WERI-Rb-1 (cell line): ENCODE results near the gene KCNJ11.

ENCODE experiments used
- DNase-seq: peaks from one replicate; pipeline ENCODE4 v3.0.0-alpha.2; 2020
- H3K27ac ChIP-seq: fragments of 250-450 bp; sonication (Bioruptor Pico); 2 replicates; pipeline ENCODE4 v1.5.1; 2020; ENCODE audit warnings: mild to moderate bottlenecking, moderate library complexity
- H3K27me3 ChIP-seq: fragments of 250-450 bp; sonication (Bioruptor Pico); 2 replicates; pipeline ENCODE4 v1.5.1; 2021; ENCODE audit warnings: mild to moderate bottlenecking, low read depth, moderate library complexity; ENCODE audit not compliant: insufficient read depth, severe bottlenecking
- H3K36me3 ChIP-seq: fragments of 250-450 bp; sonication (Bioruptor Pico); 2 replicates; pipeline ENCODE4 v1.5.1; 2020; ENCODE audit warnings: mild to moderate bottlenecking, moderate library complexity
- H3K4me3 ChIP-seq: 2 replicates; pipeline ENCODE4 v1.5.1; 2011; ENCODE audit warnings: low read depth, mild to moderate bottlenecking, control low read depth, low read length
- H3K9me3 ChIP-seq: fragments of 250-450 bp; sonication (Bioruptor Pico); 2 replicates; pipeline ENCODE4 v1.5.1; 2021; ENCODE audit warnings: mild to moderate bottlenecking, moderate library complexity; ENCODE audit not compliant: severe bottlenecking
- CTCF ChIP-seq: IDR thresholded peaks from 2 replicates; pipeline ENCODE4 v1.5.1; 2011; ENCODE audit warnings: low read depth, mild to moderate bottlenecking, control low read depth, inconsistent platforms, low read length

Gene KCNJ11

GRCh38 chr11:17413414-17414316 lies 25.2 kb upstream of the KCNJ11 start:
- no peaks in the 10 kb centered on the region for H3K27me3 ChIP-seq
- no peak for DNase-seq
- H3K27ac ChIP-seq: peak overlapping the region; percentile 72
- H3K9me3 ChIP-seq: no peaks in the 10 kb centered on the region
- no peak overlapping the region for H3K4me3 ChIP-seq
- no peaks in the 10 kb centered on the region for H3K36me3 ChIP-seq
- no peak for TF ChIP-seq CTCF

- Histone ChIP-seq H3K4me3 (no peak overlapping the region), H3K27ac (peak overlapping the region; percentile 72)
- peak; percentile 61 for DNase-seq
These were observed 24.2 kb upstream of the KCNJ11 start for GRCh38 chr11:17412488-17413180.

GRCh38 chr11:17411418-17411817 lies 23.0 kb upstream of the KCNJ11 start:
- DNase-seq: no peak
- H3K27me3 ChIP-seq: no peaks in the 10 kb centered on the region
- no peak overlapping the region for H3K4me3 ChIP-seq
- no peak for TF ChIP-seq CTCF
- no peaks in the 10 kb centered on the region for H3K9me3 ChIP-seq
- H3K36me3 ChIP-seq: peaks cover 4% of the 10 kb centered on the region
- H3K27ac ChIP-seq: no peak overlapping the region

More at GRCh38 chr11:17412488-17413180, 24.2 kb upstream of the KCNJ11 start:
- no peaks in the 10 kb centered on the region for H3K9me3 ChIP-seq
- peaks cover 4% of the 10 kb centered on the region for H3K36me3 ChIP-seq
- 0 out of 2 replicates have a peak, but pooled peaks have one; percentile 42 for TF ChIP-seq CTCF
- H3K27me3 ChIP-seq: no peaks in the 10 kb centered on the region

GRCh38 chr11:17410606-17411379 lies 22.3 kb upstream of the KCNJ11 start:
- H3K27me3 ChIP-seq: no peaks in the 10 kb centered on the region
- DNase-seq: no peak
- no peak for TF ChIP-seq CTCF
- H3K27ac ChIP-seq: no peak overlapping the region
- H3K36me3 ChIP-seq: peaks cover 4% of the 10 kb centered on the region
- H3K9me3 ChIP-seq: no peaks in the 10 kb centered on the region
- H3K4me3 ChIP-seq: no peak overlapping the region

GRCh38 chr11:17408641-17409040 lies 20.2 kb upstream of the KCNJ11 start:
- H3K36me3 ChIP-seq: peaks cover 4% of the 10 kb centered on the region
- no peak for TF ChIP-seq CTCF
- no peaks in the 10 kb centered on the region for H3K27me3 ChIP-seq
- H3K27ac ChIP-seq: no peak overlapping the region
- no peaks in the 10 kb centered on the region for H3K9me3 ChIP-seq
- no peak overlapping the region for H3K4me3 ChIP-seq
- DNase-seq: no peak
